NCI-H345 (cell line): ENCODE data around the gene AMIGO3.
"Not testable (repeated sequence)": the region's sequence is repeated elsewhere in the genome, so short reads cannot be mapped to it uniquely, and the experiment has no call there.

ENCODE experiments used
- DNase-seq: peaks from one replicate; lab custom pipeline; 2025; lab: John Stamatoyannopoulos, UW

Gene AMIGO3, protein sequence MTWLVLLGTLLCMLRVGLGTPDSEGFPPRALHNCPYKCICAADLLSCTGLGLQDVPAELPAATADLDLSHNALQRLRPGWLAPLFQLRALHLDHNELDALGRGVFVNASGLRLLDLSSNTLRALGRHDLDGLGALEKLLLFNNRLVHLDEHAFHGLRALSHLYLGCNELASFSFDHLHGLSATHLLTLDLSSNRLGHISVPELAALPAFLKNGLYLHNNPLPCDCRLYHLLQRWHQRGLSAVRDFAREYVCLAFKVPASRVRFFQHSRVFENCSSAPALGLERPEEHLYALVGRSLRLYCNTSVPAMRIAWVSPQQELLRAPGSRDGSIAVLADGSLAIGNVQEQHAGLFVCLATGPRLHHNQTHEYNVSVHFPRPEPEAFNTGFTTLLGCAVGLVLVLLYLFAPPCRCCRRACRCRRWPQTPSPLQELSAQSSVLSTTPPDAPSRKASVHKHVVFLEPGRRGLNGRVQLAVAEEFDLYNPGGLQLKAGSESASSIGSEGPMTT

DNA sequence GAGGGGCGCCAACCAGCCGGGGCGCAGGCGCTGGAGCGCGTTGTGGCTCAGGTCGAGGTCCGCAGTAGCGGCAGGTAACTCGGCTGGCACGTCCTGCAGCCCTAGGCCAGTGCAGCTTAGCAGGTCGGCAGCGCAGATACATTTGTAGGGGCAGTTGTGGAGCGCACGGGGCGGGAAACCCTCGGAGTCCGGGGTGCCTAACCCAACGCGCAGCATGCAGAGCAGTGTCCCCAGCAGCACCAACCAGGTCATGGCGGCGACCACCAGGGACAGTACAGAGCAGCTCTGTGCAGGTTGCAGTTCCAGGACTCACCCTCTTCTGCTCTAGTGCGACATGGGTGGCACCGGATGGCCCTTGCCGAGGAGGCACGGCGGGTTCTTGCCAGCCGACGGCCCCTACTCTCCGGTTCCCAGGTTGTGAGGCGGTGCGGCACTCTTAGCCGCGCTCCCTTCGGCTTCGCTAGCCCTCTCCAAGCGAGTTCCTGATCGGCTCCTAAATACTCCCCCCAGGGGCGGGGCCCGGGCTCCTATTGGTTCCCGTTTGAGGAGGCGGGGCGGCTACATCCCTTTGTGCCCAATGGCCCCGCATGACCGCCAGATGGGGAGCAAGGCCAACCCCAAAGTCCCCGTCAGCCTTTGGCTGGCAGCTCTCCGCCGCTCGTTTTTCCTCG, at the start of gene AMIGO3:
TSS of gene AMIGO3 (minus strand) at position 471 of the 671 bp plus-strand sequence. CDS start at position 252, 219 bp downstream.
- peak; percentile 66 for DNase-seq

DNA sequence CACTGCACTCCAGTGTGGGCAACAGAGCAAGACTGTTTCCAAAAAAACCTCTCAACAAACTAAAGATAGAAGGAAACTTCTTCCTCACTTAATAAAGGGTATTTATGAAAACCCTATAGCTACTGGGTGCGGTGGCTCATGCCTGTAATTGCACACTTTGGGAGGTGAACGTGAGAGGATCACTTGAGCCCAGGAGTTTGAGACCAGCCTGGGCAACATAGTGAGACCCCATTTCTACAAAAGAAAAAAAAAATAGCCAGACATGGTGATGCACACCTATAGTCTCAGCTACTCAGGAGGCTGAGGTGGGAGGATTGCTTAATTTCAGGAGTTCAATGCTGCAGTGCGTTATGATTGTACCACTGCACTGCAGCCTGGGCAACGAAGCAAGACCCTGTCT, 44.5 kb upstream of the AMIGO3 start:
- no peak for DNase-seq

DNA sequence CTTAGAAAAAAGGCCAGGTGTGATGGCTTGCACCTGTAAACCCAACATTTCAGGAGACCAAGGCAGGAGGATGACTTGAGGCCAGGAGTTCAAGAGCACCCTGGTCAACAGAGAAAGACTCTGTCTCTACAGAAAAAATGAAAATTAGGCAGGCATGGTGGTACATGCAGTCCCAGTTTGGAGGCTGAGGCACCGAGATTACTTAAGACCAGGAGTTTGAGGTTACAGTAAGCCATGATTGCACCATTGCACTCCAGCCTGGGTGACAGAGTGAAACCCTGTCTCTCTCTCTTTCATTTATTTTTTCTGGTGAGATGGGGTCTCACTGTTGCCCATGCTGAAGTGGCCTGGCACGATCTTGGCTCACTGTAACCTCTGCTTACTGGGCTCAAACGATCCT, 42.2 kb upstream of the AMIGO3 start:
- DNase-seq, result no peak

DNA sequence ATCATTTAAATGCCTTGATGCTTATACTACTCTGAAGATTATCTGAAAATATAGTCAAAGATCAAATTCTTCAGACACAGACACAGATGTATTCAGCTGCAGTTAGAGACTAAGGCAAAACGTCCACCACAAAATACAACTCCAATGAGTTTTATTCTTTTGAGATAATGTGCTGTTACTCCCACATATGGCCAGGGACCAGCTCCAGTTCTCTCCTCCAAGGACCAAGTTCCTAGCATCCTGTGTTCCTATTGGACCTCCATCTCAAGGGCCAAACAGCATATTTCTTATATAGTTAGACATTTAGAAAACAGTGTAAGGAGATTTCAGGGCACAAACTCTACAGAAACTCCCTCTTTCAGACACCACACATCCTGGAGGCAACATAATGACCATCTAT, 39.7 kb upstream of the AMIGO3 start:
- no peak for DNase-seq

DNA sequence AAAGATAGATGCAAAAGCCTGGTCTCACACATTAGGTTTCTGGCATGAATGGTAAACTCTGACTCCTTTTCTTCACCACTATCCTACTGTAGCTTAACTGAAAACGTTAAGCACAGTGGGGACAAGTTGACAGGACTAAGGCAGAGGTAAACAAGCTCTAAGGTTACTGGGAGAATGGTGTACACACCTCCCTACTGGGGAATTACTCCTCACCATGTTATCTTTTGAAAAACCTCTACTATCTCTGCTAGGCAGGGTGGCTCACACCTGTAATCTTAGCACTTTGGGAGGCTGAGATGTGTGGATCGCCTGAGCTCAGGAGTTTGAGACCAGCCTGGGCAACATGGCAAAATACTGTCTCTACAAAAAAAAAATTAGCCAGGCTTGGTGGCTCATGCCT, 37.7 kb upstream of the AMIGO3 start:
- DNase-seq, result no peak

DNA sequence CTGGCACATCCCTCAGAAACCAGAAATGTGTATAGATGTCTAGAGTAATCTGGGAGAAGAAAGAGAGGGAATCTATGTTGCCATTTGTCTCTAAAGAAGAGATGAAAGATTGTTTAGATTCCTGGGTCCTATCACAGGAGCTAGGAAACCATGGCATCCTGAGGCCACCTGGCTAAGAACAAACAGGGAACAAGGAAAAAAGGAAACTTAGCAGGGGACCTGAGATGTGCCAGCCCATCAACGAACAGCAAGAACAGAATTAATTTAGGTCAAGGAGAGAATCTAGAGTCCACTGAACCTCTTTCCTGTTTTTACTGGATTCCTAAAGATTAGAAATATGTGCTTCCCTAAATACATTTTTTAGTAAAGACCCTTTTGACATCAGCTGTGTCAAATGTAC, 36.6 kb upstream of the AMIGO3 start:
- no peak for DNase-seq

DNA sequence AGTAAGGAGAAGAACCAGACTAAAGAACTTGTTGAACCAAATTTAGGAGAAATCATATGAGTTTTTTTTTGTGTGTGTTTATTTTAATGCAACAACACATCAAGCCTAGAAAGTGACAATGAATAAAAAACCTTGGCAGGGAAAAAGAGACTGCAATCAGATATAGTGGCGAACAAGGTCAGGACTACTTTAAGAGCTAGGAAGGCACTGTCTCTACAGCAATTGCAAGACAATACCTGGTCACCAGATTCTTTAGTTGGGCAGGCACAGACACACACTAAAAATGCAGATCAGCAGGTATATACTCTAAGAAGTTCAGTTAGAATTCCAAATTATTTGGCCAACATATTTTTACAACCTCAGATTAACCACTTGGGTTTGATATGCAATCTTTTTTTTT, 35.1 kb upstream of the AMIGO3 start:
- no peak for DNase-seq

DNA sequence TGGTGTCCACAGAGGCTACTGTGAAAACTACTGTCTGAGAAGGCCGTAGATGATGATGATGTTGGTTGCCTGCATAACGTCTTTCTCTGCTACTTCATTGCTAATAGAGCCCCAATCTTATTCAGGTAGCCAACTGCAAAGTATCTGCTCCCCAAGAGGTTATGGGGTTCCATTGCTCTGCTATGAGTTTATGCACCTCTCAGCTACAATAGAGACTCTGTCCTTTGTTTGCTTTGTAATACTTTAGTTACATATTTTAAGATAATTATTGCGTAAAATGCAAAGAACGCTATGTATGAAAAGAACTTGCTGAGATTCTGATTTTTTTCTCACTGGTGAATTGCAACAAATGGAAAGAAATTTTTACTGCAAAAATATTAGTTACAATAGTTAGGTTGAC, 32.0 kb upstream of the AMIGO3 start:
- DNase-seq, result no peak

DNA sequence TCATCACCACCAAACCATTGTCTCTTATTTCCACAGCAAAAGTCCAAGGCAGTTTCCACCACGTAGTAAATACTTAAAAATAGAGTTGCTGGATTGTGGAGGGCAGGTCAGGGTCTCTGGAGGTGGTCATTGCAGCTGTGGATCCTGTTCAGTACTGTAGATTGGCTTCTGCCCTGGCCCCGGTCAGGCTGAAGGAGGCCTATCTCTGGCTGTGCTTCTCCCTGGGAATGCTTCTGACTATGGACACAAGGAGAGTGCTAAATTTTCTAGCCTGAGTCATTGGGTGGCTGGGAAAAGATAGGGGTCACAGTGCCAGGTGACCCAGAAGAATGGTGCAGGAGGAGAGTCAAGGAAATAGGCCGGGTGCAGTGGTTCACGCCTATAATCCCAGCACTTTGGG, 30.6 kb upstream of the AMIGO3 start:
- DNase-seq, result no peak

DNA sequence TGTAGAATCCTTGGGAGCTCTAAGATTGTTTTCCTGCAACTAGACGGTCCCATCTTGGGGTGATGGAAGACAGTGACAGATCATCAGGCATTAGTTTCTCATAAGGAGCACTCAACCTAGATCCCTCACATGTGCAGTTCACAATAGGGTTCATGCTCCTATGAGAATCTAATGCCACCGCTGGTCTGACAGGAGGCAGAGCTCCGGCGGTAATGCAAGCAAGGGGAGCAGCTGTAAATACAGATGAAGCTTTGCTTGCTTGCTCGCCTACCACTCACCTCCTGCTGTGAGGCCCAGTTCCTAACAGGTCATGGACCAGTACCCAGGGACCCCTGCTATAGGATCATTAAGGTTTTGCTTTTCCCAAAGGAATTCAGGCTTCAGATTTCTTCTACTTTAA, 29.4 kb upstream of the AMIGO3 start:
- DNase-seq, result not testable (repeated sequence)

DNA sequence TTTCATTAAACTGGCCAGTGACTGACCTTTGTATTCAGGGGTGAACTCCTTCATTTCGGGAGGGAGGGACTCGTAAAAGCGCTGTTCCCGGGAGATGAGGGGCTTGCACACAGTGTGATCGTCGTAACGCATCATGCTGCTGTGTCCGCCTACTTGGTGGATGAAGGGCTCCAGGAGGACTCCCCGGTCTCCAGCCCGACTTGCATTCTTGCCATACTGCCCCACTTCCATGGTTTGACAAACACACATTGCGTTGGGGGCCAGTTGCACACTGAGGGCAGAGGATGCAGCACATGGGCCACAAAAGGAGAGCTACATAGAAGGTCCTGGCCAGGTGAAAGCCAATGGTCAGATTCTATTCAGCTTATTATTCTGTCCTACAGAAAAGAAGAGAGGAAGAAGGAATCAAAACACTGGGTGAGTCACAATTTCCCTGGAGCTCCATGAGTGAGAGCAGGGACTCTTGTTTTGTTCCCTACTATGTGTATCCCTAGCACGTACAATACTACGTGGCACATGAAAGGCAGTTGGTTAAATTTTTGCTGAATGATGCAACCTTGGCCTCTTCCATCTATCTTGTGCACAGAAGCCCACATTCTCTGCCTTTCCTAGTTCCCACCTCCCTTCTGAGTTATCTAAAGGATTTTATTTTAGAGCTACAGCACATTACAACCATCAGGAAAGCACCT, 28.5 kb upstream of the AMIGO3 start:
- DNase-seq, result no peak

DNA sequence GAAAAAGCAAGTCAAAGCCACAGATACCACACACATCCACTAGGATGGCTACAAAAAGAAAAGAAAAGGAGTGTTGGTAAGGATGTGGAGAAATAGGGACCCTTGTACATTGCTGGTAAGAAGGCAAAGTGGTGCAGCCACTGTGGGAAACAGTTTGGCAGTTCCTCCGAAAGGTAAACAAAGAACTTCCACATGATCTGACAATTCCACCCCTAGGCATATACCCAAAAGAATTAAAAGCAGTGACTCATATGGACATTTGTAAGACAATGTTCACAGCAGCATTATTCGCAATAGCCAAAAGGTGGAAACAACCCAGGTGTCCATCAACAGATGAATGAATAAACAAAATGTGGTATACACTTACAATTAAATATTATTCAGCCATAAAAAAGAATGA, 26.5 kb upstream of the AMIGO3 start:
- DNase-seq, result no peak

DNA sequence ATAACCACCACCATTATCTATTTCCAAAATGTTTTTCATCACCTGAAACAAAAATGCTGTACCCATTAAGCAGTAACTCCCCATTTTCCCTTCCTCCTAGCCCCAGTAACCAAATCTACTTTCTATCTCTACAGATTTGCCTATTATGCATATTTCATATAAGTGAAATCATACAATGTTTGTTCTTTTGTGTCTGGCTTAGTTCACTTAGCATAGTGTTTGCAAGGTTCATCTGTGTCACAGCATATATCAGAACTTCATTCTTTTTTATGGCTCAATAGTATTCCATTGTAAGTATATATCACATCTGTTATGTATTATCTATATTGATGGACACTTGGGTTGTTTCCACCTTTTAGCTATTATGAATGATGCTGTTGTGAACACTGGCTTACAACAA, 20.9 kb upstream of the AMIGO3 start:
- no peak for DNase-seq

DNA sequence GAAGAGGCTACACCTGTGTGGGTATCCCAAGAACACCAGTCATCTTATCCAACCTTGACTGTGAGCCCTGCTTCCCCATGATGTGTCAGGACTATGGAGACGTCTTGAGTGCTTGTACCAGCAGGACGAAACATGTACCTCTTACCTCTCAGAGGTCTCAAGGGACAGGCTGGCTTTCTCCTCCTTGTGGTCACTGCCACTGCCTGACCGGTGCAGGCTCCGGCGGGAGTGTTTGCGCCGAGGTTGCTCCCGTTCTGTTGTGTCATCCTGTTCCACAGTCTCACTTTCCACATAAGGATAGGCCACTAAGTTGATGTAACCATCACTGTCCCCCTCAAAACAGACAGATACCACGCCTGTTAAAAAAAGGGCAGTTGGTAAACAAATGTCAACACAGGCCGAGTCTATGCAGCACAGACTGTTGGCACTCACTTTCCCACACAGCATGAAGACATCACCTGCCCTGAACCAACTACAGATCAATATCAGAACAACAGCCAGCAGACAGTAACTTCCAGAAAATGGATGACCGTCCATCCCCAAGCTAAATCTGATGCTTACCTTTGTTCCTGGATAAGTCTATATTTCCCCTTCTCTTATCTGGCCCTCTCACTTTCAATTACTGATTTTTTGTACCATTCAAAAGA, 18.7 kb upstream of the AMIGO3 start:
- no peak for DNase-seq

DNA sequence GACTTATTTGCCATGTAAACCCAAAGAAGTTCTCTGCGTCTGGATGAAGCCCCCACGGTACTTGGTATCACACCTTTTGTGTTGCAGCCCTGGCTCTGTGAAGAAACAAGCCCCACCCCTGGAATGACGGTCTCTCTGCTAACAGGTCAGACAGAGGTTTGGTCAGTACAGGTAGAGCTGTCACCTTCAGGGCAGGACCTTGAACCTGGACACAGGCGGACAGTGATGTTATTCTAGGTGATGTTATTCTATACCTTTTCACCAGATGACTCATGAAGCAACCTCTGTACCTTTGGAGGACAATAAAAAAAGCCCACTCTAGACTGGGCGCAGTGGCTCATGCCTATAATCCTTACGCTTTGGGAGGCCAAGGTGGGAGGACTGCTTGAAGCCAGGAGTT, 15.3 kb upstream of the AMIGO3 start:
- DNase-seq, result no peak

DNA sequence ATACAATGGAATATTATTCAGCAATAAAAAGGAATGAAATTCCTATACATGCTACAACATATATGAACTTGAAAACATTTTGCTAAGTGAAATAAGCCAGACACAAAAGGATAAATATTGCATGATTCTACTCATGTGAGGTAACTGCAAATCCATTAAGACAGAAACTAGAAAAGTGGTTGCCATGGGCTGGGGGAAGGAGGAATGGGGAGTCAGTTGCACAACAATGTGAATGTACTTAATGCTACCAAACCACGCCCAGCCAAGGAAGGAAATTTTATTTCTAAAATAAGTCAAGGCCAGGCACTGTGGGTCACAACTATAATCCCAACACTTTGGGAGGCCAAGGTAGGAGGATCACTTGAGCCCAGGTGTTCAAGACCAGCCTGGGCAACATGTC, 14.1 kb upstream of the AMIGO3 start:
- DNase-seq, result no peak

DNA sequence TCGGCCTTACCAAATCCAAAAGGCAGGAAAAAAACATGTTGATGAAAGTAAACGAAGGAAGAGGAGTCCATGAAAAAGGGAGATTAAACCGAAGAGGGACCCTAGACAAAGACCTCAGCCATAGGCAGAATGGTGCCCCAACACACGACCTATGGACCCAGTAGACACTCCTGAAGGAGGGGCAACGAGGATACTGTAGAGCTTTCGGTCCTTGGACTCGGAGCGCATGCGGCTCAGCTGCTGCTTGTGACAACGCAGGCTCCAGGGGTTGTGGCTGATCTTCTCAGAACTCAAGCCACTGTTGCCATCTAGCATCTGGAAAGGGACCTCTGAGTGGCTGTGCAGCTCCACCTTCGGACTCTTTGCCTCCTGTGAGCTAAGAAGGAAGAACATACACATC, 13.1 kb upstream of the AMIGO3 start:
- DNase-seq, result no peak

DNA sequence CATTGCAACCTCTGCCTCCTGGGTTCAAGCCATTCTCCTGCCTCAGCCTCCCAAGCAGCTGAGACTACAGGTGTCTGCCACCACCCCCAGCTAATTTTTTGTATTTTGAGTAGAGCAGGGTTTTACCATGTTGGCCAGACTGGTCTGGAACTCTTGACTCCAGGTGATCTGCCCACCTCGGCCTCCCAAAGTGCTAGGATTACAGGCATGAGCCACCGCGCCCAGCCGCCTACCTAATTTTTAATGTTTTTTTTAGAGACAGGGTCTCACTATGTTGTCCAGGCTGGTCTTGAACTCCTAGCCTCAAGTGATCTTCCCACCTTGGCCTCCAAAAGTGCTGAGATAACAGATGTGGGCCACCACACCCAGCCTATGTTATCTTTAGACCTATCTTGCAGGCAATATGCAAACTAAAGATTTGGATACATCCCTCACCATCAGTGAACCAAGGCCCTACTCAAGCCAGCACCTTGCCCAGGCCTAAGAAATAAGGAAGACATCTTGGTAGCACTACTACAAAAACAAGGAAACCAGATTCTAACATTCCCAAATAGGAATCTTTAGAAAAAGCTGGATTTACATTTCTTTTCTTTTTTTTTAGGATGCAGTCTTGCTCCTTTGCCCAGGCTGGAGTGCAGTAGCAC, 10.6 kb upstream of the AMIGO3 start:
- DNase-seq, result no peak

DNA sequence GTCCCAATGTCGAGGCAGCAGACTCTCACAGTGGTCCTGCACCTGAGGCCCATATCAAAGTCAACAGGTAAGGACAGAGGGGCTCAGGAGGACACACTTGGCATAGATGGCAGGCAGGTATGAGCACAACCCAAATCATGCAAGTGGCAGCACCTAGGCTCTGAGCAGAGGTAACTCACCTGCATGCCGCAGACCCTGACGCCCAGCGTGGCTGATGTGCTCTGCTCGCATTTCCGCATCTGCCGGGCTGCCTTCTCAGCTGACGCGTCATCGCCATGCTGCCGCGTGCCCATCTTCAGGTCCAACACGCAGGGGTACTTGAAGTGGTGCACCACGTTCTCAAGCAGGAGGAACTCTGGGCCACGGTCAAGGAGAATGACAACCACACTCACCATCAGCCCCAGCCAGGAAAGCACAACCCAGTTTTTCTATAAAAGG, 8.5 kb upstream of the AMIGO3 start:
- no peak for DNase-seq

DNA sequence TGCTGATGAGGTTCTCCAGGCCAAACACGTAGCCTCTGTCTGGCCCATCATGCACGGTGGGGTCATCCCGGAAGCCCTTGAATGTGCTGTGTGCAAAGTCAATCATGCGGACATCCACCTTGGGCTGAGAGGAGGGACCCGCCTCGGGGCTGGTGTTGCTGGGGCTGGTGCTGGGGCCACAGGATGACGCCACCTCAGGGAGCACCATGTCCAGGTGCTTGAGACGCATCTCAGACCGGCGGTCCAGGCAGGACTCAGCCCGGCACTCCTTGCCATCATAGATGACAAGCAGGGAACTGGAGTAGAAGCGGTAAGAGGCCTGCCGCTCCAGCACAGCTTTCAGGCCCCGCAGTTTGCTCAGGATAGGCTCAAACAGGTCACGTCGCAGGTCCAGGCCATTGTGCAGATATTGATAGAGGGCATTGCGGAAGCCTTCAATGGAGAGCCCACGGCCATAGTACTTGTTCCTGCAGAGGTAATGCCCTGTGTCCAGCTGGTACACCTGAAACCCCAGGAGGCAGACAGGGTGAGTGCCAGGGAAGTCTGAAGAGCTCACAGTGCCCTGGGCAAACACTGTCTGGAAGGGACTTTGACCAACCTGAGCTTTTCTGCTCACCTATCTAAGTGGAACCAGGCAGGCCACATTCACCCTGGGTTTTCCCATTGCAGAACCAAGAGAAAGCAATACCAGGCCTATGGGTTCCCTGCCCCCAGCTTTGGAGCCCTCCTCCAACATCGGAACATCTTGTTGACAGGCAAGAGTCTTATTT, 7.9 kb upstream of the AMIGO3 start:
- DNase-seq, result no peak
